Heart left ventricle (tissue), 13 donors: ENCODE results near the gene FSTL5.

ENCODE experiments used
- CTCF ChIP-seq, 12 donors: fragments of 200-600 bp; sonication (generic) in 4 of 12; IDR thresholded peaks; one replicate each; pipeline versions ENCODE4 v1.5.0 to v1.8.0; 2018 to 2022; ENCODE audit warnings: antibody characterized with exemption in 12 of 12, mild to moderate bottlenecking in 5 of 12
- POLR2A ChIP-seq, 2 donors: fragments of 450-650 bp; IDR thresholded peaks; one replicate each; pipeline ENCODE4 v1.6.1; 2017; ENCODE audit warnings: antibody characterized with exemption in 2 of 2, mild to moderate bottlenecking in 2 of 2, moderate library complexity in 2 of 2
- donor health status: ischemic (EF 13 %, LVEDD 7.1; RV severe dilation, severe dysfunction).
- donor health status: DM: no; HTN: yes; CAD: no.
- donor health status: DM: no; HTN: no; CAD: no.
- donor health status: ischemic (EF 25% LVEDD 6.9; RV normal size, moderate dysfunction).
- donor health status: ischemic (EF 25% LVEDD 5.7; RV mildly dilated, moderate dysfunction).
- donor health status: ischemic (EF 35%, LVEDD 5.7; RV mildly dilated, moderate dysfunction).
- donor health status: nonischemic (EF 11% LVEDD 7.7; RV severe dilation, severe dysfunction).
- donor health status: DM: yes; HTN: yes; CAD: no.
- donor health status: PGD.
- donor health status: ischemic (EF 29% LVEDD 5.4; RV normal size, mild dysfunction).
- donor health status: nonischemic (EF 23%, LVEDD 6.1; RV moderate dilation, normal function).

GRCh38 chr4:161987611-161988010, 176.2 kb downstream of the FSTL5 start:
- TF ChIP-seq CTCF (IDR thresholded peaks at IDR 0.05) (no peak), POLR2A (IDR thresholded peaks at IDR 0.05) (no peak)
